Kidney (tissue), 14 donors: ENCODE measurements around the gene CHID1. TPM values are rescaled to one million over a fixed set of nuclear protein-coding genes. Genes with fewer than 3 reads are reported as not detected.
A peak's percentile ranks its signal among the peaks of the same experiment; 100 is the strongest.

ENCODE experiments used
- DNase-seq, 5 donors: peaks; one replicate each; pipeline ENCODE4 v3.0.0-alpha.2; 2013 to 2020
- FAIRE-seq: peaks from 2 replicates; lab custom pipeline; 2012; peaks lifted over from hg19 to GRCh38; lab: Jason Lieb, UNC
- H3K27ac ChIP-seq, 2 donors: one replicate each; pipeline ENCODE4 v1.7.0; 2013; ENCODE audit warnings: low read depth in 2 of 2, low read length in 2 of 2, inconsistent platforms in 1 of 2
- H3K27me3 ChIP-seq: one replicate; pipeline ENCODE4 v1.7.1; 2013; ENCODE audit warnings: low read length, inconsistent platforms; ENCODE audit not compliant: control insufficient read depth, insufficient read depth
- H3K36me3 ChIP-seq, 3 donors: one replicate each; pipeline versions ENCODE4 v1.7.0 to v1.7.1; 2013; ENCODE audit warnings: low read length in 3 of 3, control low read depth in 1 of 3, inconsistent platforms in 1 of 3; ENCODE audit not compliant: insufficient read depth in 3 of 3, control insufficient read depth in 2 of 3
- H3K4me1 ChIP-seq, 3 donors: one replicate each; pipeline versions ENCODE4 v1.7.0 to v1.7.1; 2013; ENCODE audit warnings: low read length in 3 of 3, inconsistent platforms in 1 of 3, low read depth in 1 of 3; ENCODE audit not compliant: control insufficient read depth in 2 of 3, insufficient read depth in 2 of 3
- H3K4me3 ChIP-seq, 3 donors: one replicate each; pipeline versions ENCODE4 v1.7.0 to v1.8.1; 2013; ENCODE audit warnings: low read length in 3 of 3, control low read depth in 1 of 3, inconsistent platforms in 1 of 3
- H3K9ac ChIP-seq, 3 donors: one replicate each; pipeline versions ENCODE4 v1.7.0 to v1.7.1; 2013; ENCODE audit warnings: low read length in 3 of 3, control low read depth in 1 of 3, inconsistent platforms in 1 of 3
- H3K9me3 ChIP-seq, 3 donors: one replicate each; pipeline versions ENCODE4 v1.7.0 to v1.7.1; 2013; ENCODE audit warnings: low read length in 3 of 3, control low read depth in 1 of 3, inconsistent platforms in 1 of 3; ENCODE audit not compliant: control insufficient read depth in 2 of 3, insufficient read depth in 1 of 3
- intact Hi-C: fragments of 100-400 bp; cut with DNase I; formaldehyde crosslinking; loops from one replicate; pipeline ENCODE4 v1.11.1; 2022
- polyA plus RNA-seq: library from polyadenylated mRNA; stranded (reverse); fragments of 350-450 nt; fragmentation: Illumina TruSeq; extraction: RNeasy Lipid Tissue Mini Kit (QIAGEN cat#74804); gene quantifications from one replicate; pipeline ENCODE4 v1.2.3, GENCODE V29; 2014; ENCODE audit warnings: low read depth, low replicate concordance; ENCODE audit not compliant: insufficient read depth
- total RNA-seq: library from RNA; stranded (reverse); fragmentation: NEBNext Ultra II Directional; extraction: Animal tissue kit (Norgen Biotek cat#: 25700); gene quantifications from one replicate; pipeline ENCODE4 v1.2.1, GENCODE V29; 2021
- TF ChIP-seq, protein P1 (sequence below): IDR thresholded peaks from 3 replicates; pipeline ENCODE4 v1.5.1; 2012; ENCODE audit warnings: mild to moderate bottlenecking, moderate library complexity, borderline replicate concordance; ENCODE audit not compliant: insufficient read depth; ENCODE audit errors: extremely low read depth
- donor health status: control.
- donor health status: control.
- donor health status: control.
- donor health status: control.
- donor health status: control.
- donor health status: DM: yes; HTN: yes; CAD: no.
- donor health status: Normal renal cell carcinoma (clear cell type).

The CHID1 gene
- total and polyA plus RNA-seq, 2 donors from 2014 or later = 82.2 to 128 TPM

DNA sequence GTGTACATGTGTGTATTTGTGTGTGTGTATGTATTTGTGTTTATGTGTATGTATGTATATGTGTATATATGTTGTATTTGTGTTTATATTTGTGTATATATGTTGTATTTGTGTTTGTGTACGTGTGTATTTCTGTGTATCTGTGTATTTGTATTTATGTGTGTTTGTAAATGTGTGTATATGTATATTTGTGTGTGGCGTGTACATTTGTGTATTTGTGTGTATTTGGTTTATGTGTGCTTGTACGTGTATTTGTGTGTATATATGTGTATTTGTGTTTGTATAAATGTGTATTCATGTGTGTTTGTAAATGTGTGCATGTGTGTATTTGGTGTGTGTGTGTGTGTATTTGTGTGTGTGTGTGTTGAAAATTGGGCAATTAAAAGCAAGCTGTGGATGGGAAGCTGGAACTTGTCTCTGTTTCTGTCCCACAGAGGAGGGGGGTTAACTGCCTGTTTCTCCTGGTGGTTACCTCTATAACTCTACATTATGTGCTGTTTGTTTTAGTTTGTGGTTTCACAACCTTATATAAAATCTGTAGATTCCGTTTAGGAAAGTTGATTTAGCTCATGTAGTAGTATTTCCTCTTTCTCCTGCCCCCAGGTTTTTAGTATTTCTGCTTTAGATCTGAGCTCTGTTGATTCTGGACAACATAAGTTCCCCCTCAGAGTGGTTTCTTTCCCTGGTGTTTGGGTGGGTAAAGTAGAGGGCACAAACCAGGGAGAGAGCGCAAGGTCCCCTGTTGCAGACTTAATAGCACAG lies 44.0 kb upstream of the CHID1 start:
- Histone ChIP-seq H3K27me3 (no peaks in the 10 kb centered on the region), H3K4me1 (peaks cover 12 to 50% (median 47%) of the 10 kb centered on the region in 3 donors), H3K9me3 (peaks cover 0 to 5% (median 0%) of the 10 kb centered on the region in 3 donors), H3K9ac (peak overlapping the region in 1 of 3 donors; percentile 8), H3K27ac (peak overlapping the region in 1 of 2 donors; percentile 47), H3K36me3 (peaks cover 0 to 8% (median 8%) of the 10 kb centered on the region in 3 donors), H3K4me3 (peak overlapping the region in 1 of 3 donors; percentile 20)
- intact Hi-C loops = no loop called here
- DNase-seq = no peak
- TF ChIP-seq, protein P1, sequence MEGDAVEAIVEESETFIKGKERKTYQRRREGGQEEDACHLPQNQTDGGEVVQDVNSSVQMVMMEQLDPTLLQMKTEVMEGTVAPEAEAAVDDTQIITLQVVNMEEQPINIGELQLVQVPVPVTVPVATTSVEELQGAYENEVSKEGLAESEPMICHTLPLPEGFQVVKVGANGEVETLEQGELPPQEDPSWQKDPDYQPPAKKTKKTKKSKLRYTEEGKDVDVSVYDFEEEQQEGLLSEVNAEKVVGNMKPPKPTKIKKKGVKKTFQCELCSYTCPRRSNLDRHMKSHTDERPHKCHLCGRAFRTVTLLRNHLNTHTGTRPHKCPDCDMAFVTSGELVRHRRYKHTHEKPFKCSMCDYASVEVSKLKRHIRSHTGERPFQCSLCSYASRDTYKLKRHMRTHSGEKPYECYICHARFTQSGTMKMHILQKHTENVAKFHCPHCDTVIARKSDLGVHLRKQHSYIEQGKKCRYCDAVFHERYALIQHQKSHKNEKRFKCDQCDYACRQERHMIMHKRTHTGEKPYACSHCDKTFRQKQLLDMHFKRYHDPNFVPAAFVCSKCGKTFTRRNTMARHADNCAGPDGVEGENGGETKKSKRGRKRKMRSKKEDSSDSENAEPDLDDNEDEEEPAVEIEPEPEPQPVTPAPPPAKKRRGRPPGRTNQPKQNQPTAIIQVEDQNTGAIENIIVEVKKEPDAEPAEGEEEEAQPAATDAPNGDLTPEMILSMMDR = no peak
- no peak for FAIRE-seq

- no peak overlapping the region for H3K9ac ChIP-seq
- intact Hi-C loops = no loop called here
- FAIRE-seq = no peak
- peak overlapping the region in 1 of 3 donors; percentile 10 for H3K4me3 ChIP-seq
- TF ChIP-seq, protein P1 = no peak
- H3K36me3 ChIP-seq = peaks cover 0 to 8% (median 8%) of the 10 kb centered on the region in 3 donors
- no peaks in the 10 kb centered on the region for H3K27me3 ChIP-seq
- DNase-seq = no peak
- peaks cover 12 to 45% (median 42%) of the 10 kb centered on the region in 3 donors for H3K4me1 ChIP-seq
- peak overlapping the region; percentile 76 to 87 for H3K27ac ChIP-seq
- H3K9me3 ChIP-seq = peaks cover 0 to 6% (median 0%) of the 10 kb centered on the region in 3 donors
These were observed 42.9 kb upstream of the CHID1 start for GRCh38 chr11:953512-953911.

- Histone ChIP-seq H3K9me3 (peaks cover 0 to 6% (median 0%) of the 10 kb centered on the region in 3 donors), H3K4me3 (peak overlapping the region; percentile 4 to 48 (median 28)), H3K4me1 (peaks cover 12 to 43% (median 40%) of the 10 kb centered on the region in 3 donors), H3K27me3 (no peaks in the 10 kb centered on the region), H3K36me3 (peaks cover 0 to 7% (median 2%) of the 10 kb centered on the region in 3 donors), H3K9ac (peak overlapping the region in 1 of 3 donors; percentile 57), H3K27ac (peak overlapping the region; percentile 76 to 87)
- peak; percentile 73 to 95 (median 86) for DNase-seq
- intact Hi-C loops = no loop called here
- peak; percentile 89 for FAIRE-seq
- TF ChIP-seq, protein P1 = no peak
These were observed 42.1 kb upstream of the CHID1 start for GRCh38 chr11:952406-953385.
